Psoas muscle (tissue), 8 donors: ENCODE measurements around the gene ZBTB11. TPM values are rescaled to one million over a fixed set of nuclear protein-coding genes. Genes with fewer than 3 reads are reported as not detected.
"Not testable (repeated sequence)": the region's sequence is repeated elsewhere in the genome, so short reads cannot be mapped to it uniquely, and the experiment has no call there.

Source experiments
- ATAC-seq, 4 donors: fragments of 200-7000 bp; cut with Tn5 transposase; one replicate each; pipeline ENCODE4 v1.9.1; 2020; ENCODE audit warnings: moderate library complexity in 3 of 4, mild to moderate bottlenecking in 2 of 4
- DNase-seq, 2 donors: peaks; one replicate each; pipeline ENCODE4 v3.0.0-alpha.2; 2020
- H3K27ac ChIP-seq: fragments of 200-600 bp; one replicate; pipeline ENCODE4 v1.8.0; 2022
- H3K27me3 ChIP-seq, 3 donors: fragments of 200-600 bp in 1 of 3; one replicate each; pipeline versions ENCODE4 v1.6.1 to v1.8.0; 2013 to 2022; ENCODE audit warnings: low read length in 2 of 3, mild to moderate bottlenecking in 2 of 3, moderate library complexity in 1 of 3; ENCODE audit not compliant: insufficient read depth in 3 of 3
- H3K36me3 ChIP-seq, 2 donors: fragments of 200-600 bp in 1 of 2; one replicate each; pipeline versions ENCODE4 v1.6.1 to v1.8.0; 2013 to 2022; ENCODE audit warnings: low read depth in 1 of 2, mild to moderate bottlenecking in 1 of 2, moderate library complexity in 1 of 2; ENCODE audit not compliant: insufficient read depth in 1 of 2
- H3K4me1 ChIP-seq: fragments of 200-600 bp; one replicate; pipeline ENCODE4 v1.8.0; 2022
- H3K4me3 ChIP-seq: fragments of 200-600 bp; one replicate; pipeline ENCODE4 v1.8.0; 2022; ENCODE audit warnings: mild to moderate bottlenecking
- H3K9me3 ChIP-seq: fragments of 200-600 bp; one replicate; pipeline ENCODE4 v1.8.0; 2022
- CTCF ChIP-seq: fragments of 200-600 bp; IDR thresholded peaks from one replicate; pipeline ENCODE4 v1.8.0; 2022; ENCODE audit warnings: antibody characterized with exemption
- WGBS, 3 donors: extraction: QIAGEN DNeasy Blood & Tissue Kit; methylation state at CpG; one replicate each; pipeline versions ENCODE4 v1.1.6 to v1.1.7; 2013; 5-methylcytosine and 5-hydroxymethylcytosine counted together
- intact Hi-C, 2 donors: fragments of 100-400 bp; cut with DNase I; formaldehyde crosslinking; loops; one replicate each; pipeline versions ENCODE4 v1.11.0 to v1.14.2; 2022
- polyA plus RNA-seq, 3 donors: library from polyadenylated mRNA; stranded (reverse); fragments of 200-250 nt; gene quantifications; one replicate each; pipeline ENCODE4 v1.2.3, GENCODE V29; 2013
- total RNA-seq, 4 donors: library from RNA; stranded (reverse); fragmentation: NEBNext Ultra II Directional in 2 of 4; extraction: Animal tissue kit (Norgen Biotek cat#: 25700) in 2 of 4; gene quantifications; one replicate each; pipeline versions ENCODE4 v1.2.1 to v1.2.4, GENCODE V29; 2021 to 2023
- donor health status: healthy with polysubstance abuse.
- donor health status: DM: no; HTN: no; CAD: no; lungs with moderate emphysema.
- donor health status: Bipolar disorder and iron deficiency.
- donor health status: healthy.
- donor health status: DM: yes; HTN: yes; CAD: no.
- donor health status: DM: no; HTN: no; CAD: no.
- donor health status: DM: no; HTN: no; CAD: no.
- donor health status: DM: yes; HTN: yes; CAD: no.

Gene ZBTB11
- total and polyA plus RNA-seq, 7 donors = 5.5 to 12.6 (median 10.3) TPM

GRCh38 chr3:101701696-101702634 lies 25.0 kb upstream of the ZBTB11 start:
- H3K4me1 ChIP-seq = no peaks in the 10 kb centered on the region
- intact Hi-C loops = no loop called here
- WGBS, 3 donors = 70 to 79% (median 77%) methylated on average over 7 of the region's 7 CpGs
- ATAC-seq (no peak), DNase-seq (no peak)
- peaks cover 0 to 4% of the 10 kb centered on the region in 2 donors for H3K36me3 ChIP-seq
- no peaks in the 10 kb centered on the region for H3K27me3 ChIP-seq
- TF ChIP-seq CTCF = no peak
- H3K27ac ChIP-seq = no peak overlapping the region
- H3K4me3 ChIP-seq = no peak overlapping the region
- H3K9me3 ChIP-seq = no peaks in the 10 kb centered on the region

- no peak overlapping the region for H3K4me3 ChIP-seq
- peak; percentile 82 for TF ChIP-seq CTCF
- H3K27me3 ChIP-seq = no peaks in the 10 kb centered on the region
- no peak for DNase-seq
- H3K36me3 ChIP-seq = peaks cover 0 to 4% of the 10 kb centered on the region in 2 donors
- H3K27ac ChIP-seq = no peak overlapping the region
- intact Hi-C loops = no loop called here
- WGBS, 3 donors = 24 to 29% (median 26%) methylated on average over 10 of the region's 10 CpGs
- peaks cover 5% of the 10 kb centered on the region for H3K4me1 ChIP-seq
- peak in 2 of 4 donors; percentile 37 to 67 for ATAC-seq
- H3K9me3 ChIP-seq = no peaks in the 10 kb centered on the region
Observed at GRCh38 chr3:101695779-101696372, 18.9 kb upstream of the ZBTB11 start.

GRCh38 chr3:101694836-101695235 lies 17.9 kb upstream of the ZBTB11 start:
- H3K9me3 ChIP-seq, H3K36me3 ChIP-seq, intact Hi-C loops, ATAC-seq, H3K27ac ChIP-seq, H3K27me3 ChIP-seq, H3K4me3 ChIP-seq, DNase-seq, H3K4me1 ChIP-seq: not testable (repeated sequence)
- 54 to 55% (median 54%) methylated on average over 4 of the region's 4 CpGs for WGBS, 3 donors

- H3K27me3 ChIP-seq, H3K27ac ChIP-seq, H3K4me3 ChIP-seq, H3K36me3 ChIP-seq, H3K9me3 ChIP-seq, intact Hi-C loops, H3K4me1 ChIP-seq, DNase-seq: not testable (repeated sequence)
- peak in 3 of 4 donors; percentile 65 to 76 (median 67) for ATAC-seq
- peak; percentile 38 for TF ChIP-seq CTCF
- WGBS, 3 donors = 73 to 80% (median 75%) methylated on average over 11 to 13 of the region's 13 CpGs
Observed at GRCh38 chr3:101693540-101693939, 16.6 kb upstream of the ZBTB11 start.

- H3K9me3 ChIP-seq, H3K27ac ChIP-seq, H3K27me3 ChIP-seq, intact Hi-C loops, ATAC-seq, DNase-seq, H3K36me3 ChIP-seq, H3K4me3 ChIP-seq: not testable (repeated sequence)
- H3K4me1 ChIP-seq = peaks cover 14% of the 10 kb centered on the region
- 68 to 78% (median 70%) methylated on average over 13 of the region's 15 CpGs for WGBS, 3 donors
Observed at GRCh38 chr3:101691685-101692671, 15.0 kb upstream of the ZBTB11 start.
